Loucy (cell line): ENCODE data around the gene HIRIP3.

Experiments used
- H2AFZ ChIP-seq: fragments of 200-600 bp; sonication (generic); 2 replicates; pipeline ENCODE4 v1.6.0; 2016; ENCODE audit warnings: antibody characterized with exemption, mild to moderate bottlenecking, low read length, moderate library complexity
- H3F3A ChIP-seq: fragments of 200-600 bp; 2 replicates; pipeline ENCODE4 v1.6.0; 2016; ENCODE audit warnings: antibody characterized with exemption, low read depth, mild to moderate bottlenecking
- H3K27me3 ChIP-seq: fragments of 200-600 bp; sonication (generic); 2 replicates; pipeline ENCODE4 v1.6.1; 2014; ENCODE audit warnings: low read length, mild to moderate bottlenecking; ENCODE audit not compliant: insufficient read depth, poor library complexity, severe bottlenecking
- H3K36me3 ChIP-seq: fragments of 200-600 bp; sonication (generic); 2 replicates; pipeline ENCODE4 v1.6.1; 2016; ENCODE audit warnings: low read length; ENCODE audit not compliant: insufficient read depth
- H3K4me1 ChIP-seq: fragments of 200-600 bp; sonication (generic); 2 replicates; pipeline ENCODE4 v1.5.1; 2014; ENCODE audit warnings: low read length, mild to moderate bottlenecking; ENCODE audit not compliant: insufficient read depth, poor library complexity, severe bottlenecking
- H3K4me2 ChIP-seq: fragments of 200-600 bp; sonication (generic); 2 replicates; pipeline ENCODE4 v1.6.0; 2014; ENCODE audit warnings: antibody characterized with exemption, low read length, low read depth, mild to moderate bottlenecking; ENCODE audit not compliant: poor library complexity, severe bottlenecking
- H3K4me3 ChIP-seq: fragments of 200-600 bp; sonication (generic); 2 replicates; pipeline ENCODE4 v1.5.1; 2014; ENCODE audit warnings: low read length, mild to moderate bottlenecking, mixed read lengths; ENCODE audit not compliant: poor library complexity, severe bottlenecking
- H3K79me2 ChIP-seq: fragments of 200-600 bp; sonication (generic); 2 replicates; pipeline ENCODE4 v1.6.1; 2014; ENCODE audit warnings: low read length; ENCODE audit not compliant: insufficient read depth
- H3K9ac ChIP-seq: fragments of 200-600 bp; sonication (generic); 2 replicates; pipeline ENCODE4 v1.6.0; 2014; ENCODE audit warnings: mild to moderate bottlenecking, low read depth, low read length, moderate library complexity; ENCODE audit not compliant: poor library complexity, severe bottlenecking
- H3K9me2 ChIP-seq: fragments of 200-600 bp; sonication (generic); replicated peaks from 2 replicates; pipeline ENCODE4 v1.6.1; 2016; ENCODE audit warnings: low read depth, low read length, mixed read lengths
- H3K9me3 ChIP-seq: fragments of 200-600 bp; sonication (generic); 2 replicates; pipeline ENCODE4 v1.6.1; 2014; ENCODE audit warnings: mild to moderate bottlenecking, antibody characterized with exemption, low read length, low read depth; ENCODE audit not compliant: insufficient read depth
- H4K20me1 ChIP-seq: fragments of 200-600 bp; sonication (generic); 2 replicates; pipeline ENCODE4 v1.6.0; 2014; ENCODE audit warnings: antibody characterized with exemption, low read length, mild to moderate bottlenecking; ENCODE audit not compliant: insufficient read depth, poor library complexity, severe bottlenecking
- CTCF ChIP-seq: fragments of 200-600 bp; sonication (generic); conservative IDR thresholded peaks from 2 replicates; pipeline ENCODE4 v1.5.1; 2014; ENCODE audit warnings: mild to moderate bottlenecking, antibody characterized with exemption, low read length
- EZH2phosphoT487 ChIP-seq: fragments of 200-600 bp; IDR thresholded peaks from 2 replicates; pipeline ENCODE4 v1.6.1; 2018; ENCODE audit warnings: antibody characterized with exemption, mild to moderate bottlenecking, moderate library complexity, borderline replicate concordance

Gene HIRIP3

DNA sequence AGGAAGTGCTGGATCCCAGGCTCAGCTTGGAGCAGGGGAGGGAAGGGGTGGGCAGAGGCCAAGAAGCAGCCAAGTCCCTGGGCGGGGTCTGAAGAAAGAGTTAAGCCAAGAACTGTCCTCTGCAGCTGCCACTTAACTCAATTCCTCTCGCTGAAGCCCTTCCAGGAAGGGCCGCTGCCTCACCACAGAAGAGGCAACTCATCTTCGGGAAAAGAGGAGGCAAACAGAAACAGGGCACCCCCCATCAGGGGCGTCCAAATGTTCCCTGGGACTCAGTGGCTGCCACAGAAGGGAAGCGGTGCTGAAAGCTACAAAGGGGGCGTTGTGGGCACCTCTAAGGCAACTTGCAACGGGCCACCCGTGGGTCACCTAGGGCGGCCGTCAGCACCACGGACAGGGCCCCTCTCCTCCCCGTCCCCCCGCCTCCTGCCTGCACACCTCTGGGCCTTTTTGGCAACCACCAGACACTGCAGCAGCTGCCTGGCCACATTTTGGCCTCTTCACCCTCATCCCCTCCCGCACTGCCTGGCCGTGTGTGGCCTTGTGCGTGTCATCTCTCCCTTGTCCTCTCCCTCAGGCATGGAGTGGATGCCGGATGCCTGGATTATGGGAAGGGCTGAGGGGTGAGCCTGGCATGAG, 33.1 kb upstream of the HIRIP3 start:
- no peak overlapping the region for H3K9ac ChIP-seq
- H2AFZ ChIP-seq, result no peak overlapping the region
- H3F3A ChIP-seq, result no peaks in the 10 kb centered on the region
- H3K4me2 ChIP-seq, result no peak overlapping the region
- no peaks in the 10 kb centered on the region for H4K20me1 ChIP-seq
- TF ChIP-seq EZH2phosphoT487, result no peak
- peaks cover 12% of the 10 kb centered on the region for H3K4me1 ChIP-seq
- no peaks in the 10 kb centered on the region for H3K9me3 ChIP-seq
- H3K9me2 ChIP-seq, result no peaks in the 10 kb centered on the region
- no peak overlapping the region for H3K4me3 ChIP-seq
- no peaks in the 10 kb centered on the region for H3K79me2 ChIP-seq
- H3K27me3 ChIP-seq, result no peaks in the 10 kb centered on the region
- H3K36me3 ChIP-seq, result no peaks in the 10 kb centered on the region

GRCh38 chr16:30027588-30028437, 32.4 kb upstream of the HIRIP3 start:
- Histone ChIP-seq H3K4me1 (peaks cover 12% of the 10 kb centered on the region), H3F3A (no peaks in the 10 kb centered on the region), H3K79me2 (no peaks in the 10 kb centered on the region), H4K20me1 (no peaks in the 10 kb centered on the region), H3K27me3 (no peaks in the 10 kb centered on the region), H2AFZ (no peak overlapping the region), H3K4me2 (no peak overlapping the region), H3K9me3 (no peaks in the 10 kb centered on the region), H3K9me2 (no peaks in the 10 kb centered on the region), H3K4me3 (no peak overlapping the region), H3K36me3 (no peaks in the 10 kb centered on the region), H3K9ac (no peak overlapping the region)
- no peak for TF ChIP-seq CTCF
- no peak for TF ChIP-seq EZH2phosphoT487

- Histone ChIP-seq H3K9ac (no peak overlapping the region), H3K79me2 (no peaks in the 10 kb centered on the region), H3K4me1 (peaks cover 5% of the 10 kb centered on the region), H4K20me1 (no peaks in the 10 kb centered on the region), H3K9me3 (no peaks in the 10 kb centered on the region), H3K4me3 (no peak overlapping the region), H3K9me2 (no peaks in the 10 kb centered on the region), H3K27me3 (no peaks in the 10 kb centered on the region), H3F3A (no peaks in the 10 kb centered on the region), H3K4me2 (no peak overlapping the region), H3K36me3 (no peaks in the 10 kb centered on the region), H2AFZ (no peak overlapping the region)
- no peak for TF ChIP-seq CTCF
Measured at GRCh38 chr16:30026449-30026848, 31.0 kb upstream of the HIRIP3 start.
